WTC11 (cell line): Measurements from ENCODE around the gene REM1. TPM values are rescaled to one million over a fixed set of nuclear protein-coding genes. Genes with fewer than 3 reads are reported as not detected.
"Not testable (repeated sequence)": the region's sequence is repeated elsewhere in the genome, so short reads cannot be mapped to it uniquely, and the experiment has no call there.

ENCODE experiments used
- ATAC-seq: fragments of 200-7000 bp; cut with Tn5 transposase; 2 replicates; pipeline ENCODE4 v1.10.0; 2021; ENCODE audit warnings: mild to moderate bottlenecking, moderate library complexity
- CTCF ChIA-PET: fragments of 300-600 bp; sonication (Branson Sonifier 250); formaldehyde crosslinking; loops from one replicate; lab custom pipeline; 2021; ENCODE audit warnings: antibody characterized with exemption; lab: Charles Lee
- POLR2A ChIA-PET: fragments of 350-600 bp; sonication (Branson Sonifier 250); formaldehyde crosslinking; loops from one replicate; lab custom pipeline; 2021; ENCODE audit warnings: antibody characterized with exemption; lab: Charles Lee
- DNase-seq: peaks from one replicate; pipeline ENCODE4 v3.0.0; 2021; ENCODE audit warnings: low spot score
- H3K27ac Mint-ChIP-seq: 2 replicates; pipeline ENCODE4 v1.8.0; 2021; ENCODE audit warnings: mixed read lengths
- H3K27me3 Mint-ChIP-seq: 2 replicates; pipeline ENCODE4 v1.8.0; 2021; ENCODE audit warnings: low read depth, mild to moderate bottlenecking, moderate library complexity, mixed read lengths
- H3K36me3 Mint-ChIP-seq: 2 replicates; pipeline ENCODE4 v1.8.0; 2021; ENCODE audit warnings: mixed read lengths
- H3K4me1 Mint-ChIP-seq: 2 replicates; pipeline ENCODE4 v1.8.0; 2022; ENCODE audit warnings: mixed read lengths
- H3K4me3 Mint-ChIP-seq: 2 replicates; pipeline ENCODE4 v1.8.0; 2021; ENCODE audit warnings: mild to moderate bottlenecking, moderate library complexity, mixed read lengths
- H3K9me3 Mint-ChIP-seq: 2 replicates; pipeline ENCODE4 v1.8.0; 2021; ENCODE audit warnings: mixed read lengths
- ATF3 ChIP-seq: sonication (generic); formaldehyde crosslinking; conservative IDR thresholded peaks from 2 replicates; pipeline ENCODE4 v1.8.1; 2022; ENCODE audit warnings: mild to moderate bottlenecking, missing genetic modification reagents
- JAZF1 ChIP-seq: fragments of 250-450 bp; sonication (Bioruptor Pico); IDR thresholded peaks from 2 replicates; pipeline ENCODE4 v1.9.0; 2021; ENCODE audit warnings: moderate library complexity, mild to moderate bottlenecking, inconsistent platforms
- KAT7 ChIP-seq: sonication (generic); formaldehyde crosslinking; IDR thresholded peaks from 2 replicates; pipeline ENCODE4 v1.8.1; 2023; ENCODE audit warnings: missing genetic modification reagents, mild to moderate bottlenecking, borderline replicate concordance
- MXD4 ChIP-seq: fragments of 250-450 bp; sonication (Bioruptor Pico); IDR thresholded peaks from 2 replicates; pipeline ENCODE4 v1.8.0; 2021; ENCODE audit warnings: mild to moderate bottlenecking, moderate library complexity, borderline replicate concordance
- PREB ChIP-seq: sonication (generic); formaldehyde crosslinking; IDR thresholded peaks from 2 replicates; pipeline ENCODE4 v1.8.1; 2022; ENCODE audit warnings: mild to moderate bottlenecking, missing genetic modification reagents, moderate library complexity, borderline replicate concordance
- SMAD3 ChIP-seq: sonication (generic); formaldehyde crosslinking; IDR thresholded peaks from 2 replicates; pipeline ENCODE4 v1.8.0; 2022; ENCODE audit warnings: missing genetic modification reagents, mild to moderate bottlenecking, borderline replicate concordance
- SMAD4 ChIP-seq: sonication (generic); formaldehyde crosslinking; IDR thresholded peaks from 2 replicates; pipeline ENCODE4 v1.8.0; 2022; ENCODE audit warnings: mild to moderate bottlenecking, missing genetic modification reagents
- ZMAT4 ChIP-seq: fragments of 250-450 bp; sonication (Bioruptor Pico); IDR thresholded peaks from 2 replicates; pipeline ENCODE4 v1.9.0; 2021; ENCODE audit warnings: mild to moderate bottlenecking
- ZNF219 ChIP-seq: sonication (generic); formaldehyde crosslinking; IDR thresholded peaks from 2 replicates; pipeline ENCODE4 v1.8.0; 2023; ENCODE audit warnings: missing genetic modification reagents, mild to moderate bottlenecking, borderline replicate concordance
- ZNF423 ChIP-seq: fragments of 250-450 bp; sonication (Bioruptor Pico); IDR thresholded peaks from 2 replicates; pipeline ENCODE4 v2.1.2; 2022; ENCODE audit warnings: mild to moderate bottlenecking, moderate library complexity
- ZNF425 ChIP-seq: fragments of 250-450 bp; sonication (Bioruptor Pico); conservative IDR thresholded peaks from 2 replicates; pipeline ENCODE4 v1.9.0; 2021; ENCODE audit warnings: mild to moderate bottlenecking
- ZNF532 ChIP-seq: fragments of 250-450 bp; sonication (Bioruptor Pico); IDR thresholded peaks from 2 replicates; pipeline ENCODE4 v1.9.0; 2021; ENCODE audit warnings: mild to moderate bottlenecking, borderline replicate concordance
- ZNF671 ChIP-seq: fragments of 250-450 bp; sonication (Bioruptor Pico); IDR thresholded peaks from 2 replicates; pipeline ENCODE4 v1.8.0; 2021; ENCODE audit warnings: mild to moderate bottlenecking
- total RNA-seq: library from RNA; stranded (reverse); gene quantifications from 3 replicates; pipeline ENCODE4 v1.2.3, GENCODE V29; 2021
- TF ChIP-seq, protein P1 (sequence below): sonication (generic); formaldehyde crosslinking; IDR thresholded peaks from 2 replicates; pipeline ENCODE4 v1.8.0; 2023; ENCODE audit warnings: mild to moderate bottlenecking, missing genetic modification reagents
- TF ChIP-seq, protein P2 (sequence below): sonication (generic); formaldehyde crosslinking; IDR thresholded peaks from 2 replicates; pipeline ENCODE4 v1.8.1; 2022; ENCODE audit warnings: missing genetic modification reagents, borderline replicate concordance

The REM1 gene
- total RNA-seq, 1 experiment from 2014 or later: not detected

DNA sequence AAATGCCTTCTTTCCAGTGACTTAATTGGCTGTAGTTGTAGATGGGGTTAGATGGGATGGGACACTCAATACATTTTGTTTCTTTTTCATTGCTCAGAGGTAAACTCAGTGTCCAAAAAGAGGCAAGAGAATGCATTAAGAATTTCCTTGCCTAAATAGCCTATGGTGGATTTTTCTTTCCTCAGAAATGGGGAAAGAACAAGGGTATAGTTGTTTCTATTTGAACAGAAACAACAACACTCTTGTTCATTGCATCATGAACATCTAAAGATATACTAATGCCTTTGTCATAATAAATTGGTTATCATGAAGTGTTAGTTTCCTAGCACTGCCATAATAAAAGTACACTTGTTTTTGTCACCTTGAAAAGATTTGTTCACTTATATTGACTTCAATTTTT lies 49.3 kb upstream of the REM1 start:
- POLR2A ChIA-PET: no interaction called here
- TF ChIP-seq MXD4 (CRISPR knock-in tag): no peak
- TF ChIP-seq ATF3 (CRISPR knock-in tag): no peak
- TF ChIP-seq ZNF423 (CRISPR knock-in tag): no peak
- TF ChIP-seq ZNF425 (CRISPR knock-in tag): no peak
- TF ChIP-seq, protein P1, sequence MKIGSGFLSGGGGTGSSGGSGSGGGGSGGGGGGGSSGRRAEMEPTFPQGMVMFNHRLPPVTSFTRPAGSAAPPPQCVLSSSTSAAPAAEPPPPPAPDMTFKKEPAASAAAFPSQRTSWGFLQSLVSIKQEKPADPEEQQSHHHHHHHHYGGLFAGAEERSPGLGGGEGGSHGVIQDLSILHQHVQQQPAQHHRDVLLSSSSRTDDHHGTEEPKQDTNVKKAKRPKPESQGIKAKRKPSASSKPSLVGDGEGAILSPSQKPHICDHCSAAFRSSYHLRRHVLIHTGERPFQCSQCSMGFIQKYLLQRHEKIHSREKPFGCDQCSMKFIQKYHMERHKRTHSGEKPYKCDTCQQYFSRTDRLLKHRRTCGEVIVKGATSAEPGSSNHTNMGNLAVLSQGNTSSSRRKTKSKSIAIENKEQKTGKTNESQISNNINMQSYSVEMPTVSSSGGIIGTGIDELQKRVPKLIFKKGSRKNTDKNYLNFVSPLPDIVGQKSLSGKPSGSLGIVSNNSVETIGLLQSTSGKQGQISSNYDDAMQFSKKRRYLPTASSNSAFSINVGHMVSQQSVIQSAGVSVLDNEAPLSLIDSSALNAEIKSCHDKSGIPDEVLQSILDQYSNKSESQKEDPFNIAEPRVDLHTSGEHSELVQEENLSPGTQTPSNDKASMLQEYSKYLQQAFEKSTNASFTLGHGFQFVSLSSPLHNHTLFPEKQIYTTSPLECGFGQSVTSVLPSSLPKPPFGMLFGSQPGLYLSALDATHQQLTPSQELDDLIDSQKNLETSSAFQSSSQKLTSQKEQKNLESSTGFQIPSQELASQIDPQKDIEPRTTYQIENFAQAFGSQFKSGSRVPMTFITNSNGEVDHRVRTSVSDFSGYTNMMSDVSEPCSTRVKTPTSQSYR (CRISPR knock-in tag): no peak
- TF ChIP-seq ZMAT4 (CRISPR knock-in tag): no peak
- TF ChIP-seq, protein P2, sequence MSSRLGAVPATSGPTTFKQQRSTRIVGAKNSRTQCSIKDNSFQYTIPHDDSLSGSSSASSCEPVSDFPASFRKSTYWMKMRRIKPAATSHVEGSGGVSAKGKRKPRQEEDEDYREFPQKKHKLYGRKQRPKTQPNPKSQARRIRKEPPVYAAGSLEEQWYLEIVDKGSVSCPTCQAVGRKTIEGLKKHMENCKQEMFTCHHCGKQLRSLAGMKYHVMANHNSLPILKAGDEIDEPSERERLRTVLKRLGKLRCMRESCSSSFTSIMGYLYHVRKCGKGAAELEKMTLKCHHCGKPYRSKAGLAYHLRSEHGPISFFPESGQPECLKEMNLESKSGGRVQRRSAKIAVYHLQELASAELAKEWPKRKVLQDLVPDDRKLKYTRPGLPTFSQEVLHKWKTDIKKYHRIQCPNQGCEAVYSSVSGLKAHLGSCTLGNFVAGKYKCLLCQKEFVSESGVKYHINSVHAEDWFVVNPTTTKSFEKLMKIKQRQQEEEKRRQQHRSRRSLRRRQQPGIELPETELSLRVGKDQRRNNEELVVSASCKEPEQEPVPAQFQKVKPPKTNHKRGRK (CRISPR knock-in tag): no peak
- no peak for TF ChIP-seq SMAD4 (CRISPR knock-in tag)
- TF ChIP-seq SMAD3 (CRISPR knock-in tag): no peak
- no peak for TF ChIP-seq PREB
- no peak for TF ChIP-seq KAT7 (CRISPR knock-in tag)
- TF ChIP-seq ZNF671: no peak
- no peak for TF ChIP-seq JAZF1 (CRISPR knock-in tag)
- no peak for TF ChIP-seq ZNF532 (CRISPR knock-in tag)
- TF ChIP-seq ZNF219: no peak
- no peaks in the 10 kb centered on the region for H3K4me1 Mint-ChIP-seq
- peaks cover 12% of the 10 kb centered on the region; the same call in 1 of the 2 replicates for H3K27me3 Mint-ChIP-seq
- ATAC-seq (no peak), DNase-seq (no peak)
- no peak overlapping the region for H3K27ac Mint-ChIP-seq
- peaks cover 59% of the 10 kb centered on the region for H3K9me3 Mint-ChIP-seq
- H3K36me3 Mint-ChIP-seq: peaks cover 34% of the 10 kb centered on the region
- CTCF ChIA-PET: no interaction called here
- H3K4me3 Mint-ChIP-seq: no peak overlapping the region

- peaks cover 36% of the 10 kb centered on the region for H3K36me3 Mint-ChIP-seq
- H3K27ac Mint-ChIP-seq, H3K4me1 Mint-ChIP-seq, DNase-seq, CTCF ChIA-PET, ATAC-seq, POLR2A ChIA-PET, H3K4me3 Mint-ChIP-seq: not testable (repeated sequence)
- H3K27me3 Mint-ChIP-seq: peaks cover 12% of the 10 kb centered on the region; the same call in 1 of the 2 replicates
- H3K9me3 Mint-ChIP-seq: peaks cover 59% of the 10 kb centered on the region
Observed at GRCh38 chr20:31426891-31427551, 48.1 kb upstream of the REM1 start.

- H3K9me3 Mint-ChIP-seq: peaks cover 61% of the 10 kb centered on the region
Observed at GRCh38 chr20:31427576-31427975, 47.5 kb upstream of the REM1 start.

More at GRCh38 chr20:31427576-31427975, 47.5 kb upstream of the REM1 start:
- H3K4me1 Mint-ChIP-seq, CTCF ChIA-PET, DNase-seq, POLR2A ChIA-PET, H3K27ac Mint-ChIP-seq, H3K4me3 Mint-ChIP-seq, ATAC-seq: not testable (repeated sequence)
- peaks cover 12% of the 10 kb centered on the region; the same call in 1 of the 2 replicates for H3K27me3 Mint-ChIP-seq
- H3K36me3 Mint-ChIP-seq: peaks cover 38% of the 10 kb centered on the region
